ENCODE results near the gene AP3S1.
"Not testable (repeated sequence)": the region's sequence is repeated elsewhere in the genome, so short reads cannot be mapped to it uniquely, and the experiment has no call there.

Gene AP3S1

DNA sequence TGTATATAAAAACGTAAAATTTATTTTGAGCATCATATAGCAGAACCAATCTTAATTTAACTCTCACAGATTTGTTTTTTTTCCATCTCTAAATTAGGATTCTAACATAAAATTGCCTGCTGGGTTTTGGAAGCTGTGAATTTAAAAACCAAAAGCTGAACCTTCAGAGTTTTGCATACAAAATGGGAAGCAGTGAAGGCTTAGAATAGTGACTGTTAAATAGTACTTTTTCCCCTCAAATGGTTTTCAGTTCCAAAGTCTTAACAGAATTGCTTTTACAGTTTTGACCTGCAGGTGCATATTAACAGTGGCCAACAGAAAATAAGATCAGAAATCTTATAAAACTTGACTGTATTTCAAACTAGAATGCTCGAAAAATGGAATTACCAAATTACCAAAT is 65.4 kb downstream of the AP3S1 start:
- H3K36me3 ChIP-seq (ENCODE audit: control insufficient read depth, insufficient read depth, low read length) = no peaks in the 10 kb centered on the region
- no peak overlapping the region for H3K9ac ChIP-seq
- TF ChIP-seq, protein P1, sequence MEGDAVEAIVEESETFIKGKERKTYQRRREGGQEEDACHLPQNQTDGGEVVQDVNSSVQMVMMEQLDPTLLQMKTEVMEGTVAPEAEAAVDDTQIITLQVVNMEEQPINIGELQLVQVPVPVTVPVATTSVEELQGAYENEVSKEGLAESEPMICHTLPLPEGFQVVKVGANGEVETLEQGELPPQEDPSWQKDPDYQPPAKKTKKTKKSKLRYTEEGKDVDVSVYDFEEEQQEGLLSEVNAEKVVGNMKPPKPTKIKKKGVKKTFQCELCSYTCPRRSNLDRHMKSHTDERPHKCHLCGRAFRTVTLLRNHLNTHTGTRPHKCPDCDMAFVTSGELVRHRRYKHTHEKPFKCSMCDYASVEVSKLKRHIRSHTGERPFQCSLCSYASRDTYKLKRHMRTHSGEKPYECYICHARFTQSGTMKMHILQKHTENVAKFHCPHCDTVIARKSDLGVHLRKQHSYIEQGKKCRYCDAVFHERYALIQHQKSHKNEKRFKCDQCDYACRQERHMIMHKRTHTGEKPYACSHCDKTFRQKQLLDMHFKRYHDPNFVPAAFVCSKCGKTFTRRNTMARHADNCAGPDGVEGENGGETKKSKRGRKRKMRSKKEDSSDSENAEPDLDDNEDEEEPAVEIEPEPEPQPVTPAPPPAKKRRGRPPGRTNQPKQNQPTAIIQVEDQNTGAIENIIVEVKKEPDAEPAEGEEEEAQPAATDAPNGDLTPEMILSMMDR (IDR thresholded peaks at IDR 0.05) = no peak
- no peaks in the 10 kb centered on the region for H3K9me3 ChIP-seq (ENCODE audit: control insufficient read depth, low read length)
- H3K4me1 ChIP-seq = no peaks in the 10 kb centered on the region
- no peak overlapping the region for H2AFZ ChIP-seq
- no peaks in the 10 kb centered on the region for H3K79me2 ChIP-seq
- no peak overlapping the region for H3K4me3 ChIP-seq (ENCODE audit: low read depth, low read length)
- no peaks in the 10 kb centered on the region for H3K27me3 ChIP-seq (ENCODE audit: control insufficient read depth, insufficient read depth, low read length)
- no peak overlapping the region for H3K4me2 ChIP-seq (ENCODE audit: low read length)
- no peak overlapping the region for H3K27ac ChIP-seq

DNA sequence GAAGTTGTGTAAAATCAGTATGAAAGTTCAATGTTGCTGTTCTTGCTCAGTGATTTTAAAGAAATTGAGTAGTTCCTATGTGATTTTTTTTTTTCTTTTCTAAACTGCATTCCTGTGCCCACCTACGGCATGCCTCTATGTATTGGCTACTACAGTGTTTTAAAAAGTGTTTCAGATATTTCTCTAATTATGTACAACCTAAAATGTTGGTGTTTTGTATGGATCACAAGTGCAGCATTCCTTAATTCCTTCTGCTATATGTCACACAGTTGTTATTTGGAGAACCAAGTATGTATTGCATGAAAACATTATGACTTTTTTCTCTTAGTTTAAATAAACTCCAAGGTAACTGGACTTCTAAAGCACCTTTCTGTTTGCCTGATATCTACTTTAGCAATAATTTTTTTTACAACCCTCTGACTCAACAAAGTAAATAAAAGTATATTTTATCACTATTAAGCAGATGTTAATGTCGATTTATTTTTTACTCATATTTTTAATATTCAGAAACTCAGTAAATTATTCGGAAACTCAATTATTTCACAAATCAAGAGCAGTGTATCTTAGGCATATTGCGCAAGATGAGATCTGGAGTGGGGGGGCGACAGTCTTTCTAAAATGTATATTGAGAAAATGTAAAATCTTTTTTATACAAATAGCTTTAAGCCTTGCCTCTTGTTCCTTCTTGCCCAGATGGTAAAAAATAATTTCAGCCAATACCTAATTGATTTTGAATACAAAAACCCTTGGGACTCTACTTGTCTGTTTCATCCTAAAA is 72.1 kb downstream of the AP3S1 start:
- not testable (repeated sequence) for H3K27me3 ChIP-seq (ENCODE audit: control insufficient read depth, insufficient read depth, low read length); H3K27ac ChIP-seq; H3K36me3 ChIP-seq (ENCODE audit: control insufficient read depth, insufficient read depth, low read length); H3K4me2 ChIP-seq (ENCODE audit: low read length); H3K4me1 ChIP-seq; H3K9me3 ChIP-seq (ENCODE audit: control insufficient read depth, low read length); H3K4me3 ChIP-seq (ENCODE audit: low read depth, low read length); H3K79me2 ChIP-seq; H3K9ac ChIP-seq
- peak overlapping the region; percentile 13 for H2AFZ ChIP-seq

DNA sequence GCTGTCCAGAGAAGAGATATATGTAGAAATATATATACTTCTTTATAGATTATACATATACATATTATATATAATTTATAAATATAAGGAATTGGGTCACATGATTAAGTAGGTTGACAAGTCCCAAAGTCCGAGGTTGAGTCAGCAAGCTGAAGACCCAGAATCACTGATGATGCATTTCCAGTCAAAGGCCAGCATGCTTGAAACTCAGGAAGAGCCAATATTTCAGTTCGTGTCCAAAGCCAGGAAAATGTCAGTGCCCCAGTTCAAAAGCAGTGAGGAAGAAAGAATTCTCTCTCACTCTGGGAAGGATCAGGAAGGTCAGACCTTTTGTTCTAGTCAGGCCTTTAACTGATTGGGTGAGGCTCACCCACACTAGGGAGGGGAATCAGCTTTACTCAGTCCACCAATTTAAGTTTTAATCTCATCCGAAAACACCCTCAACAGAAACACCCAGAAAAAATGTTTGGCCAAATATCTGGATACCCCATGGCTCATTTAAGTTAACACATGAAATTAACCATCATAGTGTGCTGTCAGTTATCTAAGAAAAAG is 78.5 kb downstream of the AP3S1 start:
- TF ChIP-seq, protein P1 (IDR thresholded peaks at IDR 0.05) = no peak
- Histone ChIP-seq H3K27me3 (ENCODE audit: control insufficient read depth, insufficient read depth, low read length) (no peaks in the 10 kb centered on the region), H3K4me3 (ENCODE audit: low read depth, low read length) (no peak overlapping the region), H3K4me2 (ENCODE audit: low read length) (no peak overlapping the region), H2AFZ (no peak overlapping the region), H3K27ac (no peak overlapping the region), H3K4me1 (no peaks in the 10 kb centered on the region), H3K9ac (no peak overlapping the region), H3K79me2 (no peaks in the 10 kb centered on the region), H3K36me3 (ENCODE audit: control insufficient read depth, insufficient read depth, low read length) (no peaks in the 10 kb centered on the region), H3K9me3 (ENCODE audit: control insufficient read depth, low read length) (no peaks in the 10 kb centered on the region)

DNA sequence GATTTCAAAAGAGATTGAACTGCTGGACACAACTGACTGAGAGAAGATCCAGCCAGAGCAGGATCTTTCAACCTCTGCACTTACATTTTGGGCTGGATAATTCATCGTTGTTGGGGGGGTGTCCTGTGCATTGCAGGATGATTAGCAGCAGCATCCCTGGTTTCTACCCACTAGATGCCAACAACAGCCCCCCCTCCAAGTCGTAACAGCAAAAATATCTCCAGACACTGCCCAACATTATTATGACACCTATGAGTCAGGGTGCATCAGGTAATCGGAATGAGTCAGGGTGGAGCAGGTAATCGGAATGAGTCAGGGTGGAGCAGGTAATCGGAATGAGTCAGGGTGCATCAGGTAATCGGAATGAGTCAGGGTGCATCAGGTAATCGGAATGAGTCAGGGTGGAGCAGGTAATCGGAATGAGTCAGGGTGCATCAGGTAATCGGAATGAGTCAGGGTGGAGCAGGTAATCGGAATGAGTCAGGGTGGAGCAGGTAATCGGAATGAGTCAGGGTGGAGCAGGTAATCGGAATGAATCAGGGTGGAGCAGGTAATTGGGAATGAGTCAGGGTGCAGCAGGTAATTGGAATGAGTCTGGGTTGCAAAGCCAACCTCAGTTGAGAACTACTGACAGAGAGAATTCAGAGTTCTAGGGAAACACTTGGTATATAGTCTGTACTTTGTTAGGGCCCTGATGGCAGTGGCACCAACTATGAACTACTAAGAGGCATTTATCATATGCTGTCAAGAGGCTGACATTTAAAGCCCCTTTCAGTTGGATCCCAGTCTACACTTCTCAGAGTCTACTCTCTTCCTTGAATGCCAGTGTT is 87.1 kb downstream of the AP3S1 start:
- not testable (repeated sequence) for H3K9ac ChIP-seq; H3K36me3 ChIP-seq (ENCODE audit: control insufficient read depth, insufficient read depth, low read length); H3K27ac ChIP-seq; H3K79me2 ChIP-seq; H2AFZ ChIP-seq; H3K4me1 ChIP-seq; H3K4me3 ChIP-seq (ENCODE audit: low read depth, low read length); H3K27me3 ChIP-seq (ENCODE audit: control insufficient read depth, insufficient read depth, low read length); H3K9me3 ChIP-seq (ENCODE audit: control insufficient read depth, low read length); H3K4me2 ChIP-seq (ENCODE audit: low read length)

DNA sequence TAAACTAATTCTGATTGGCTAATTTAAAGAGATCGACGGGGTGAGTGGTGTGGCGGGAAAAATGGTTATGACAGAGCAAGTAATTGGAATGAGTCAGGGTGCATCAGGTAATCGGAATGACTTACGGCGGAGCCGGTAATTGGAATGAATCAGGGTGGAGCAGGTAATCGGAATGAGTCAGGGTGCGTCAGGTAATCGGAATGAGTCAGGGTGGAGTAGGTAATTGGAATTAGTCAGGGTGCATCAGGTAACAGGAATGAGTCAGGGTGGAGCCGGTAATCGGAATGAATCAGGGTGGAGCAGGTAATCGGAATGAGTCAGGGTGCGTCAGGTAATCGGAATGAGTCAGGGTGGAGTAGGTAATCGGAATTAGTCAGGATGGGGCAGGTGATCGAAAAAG is 88.4 kb downstream of the AP3S1 start:
- not testable (repeated sequence) for H3K4me1 ChIP-seq; H3K36me3 ChIP-seq (ENCODE audit: control insufficient read depth, insufficient read depth, low read length); H3K4me3 ChIP-seq (ENCODE audit: low read depth, low read length); H3K27ac ChIP-seq; H3K27me3 ChIP-seq (ENCODE audit: control insufficient read depth, insufficient read depth, low read length); H3K4me2 ChIP-seq (ENCODE audit: low read length); H3K9ac ChIP-seq; H3K9me3 ChIP-seq (ENCODE audit: control insufficient read depth, low read length); H2AFZ ChIP-seq; H3K79me2 ChIP-seq

All from parathyroid adenoma (tissue), 2 donors.